H1 (cell line): ENCODE data around the gene PVR.

Experiments used
- POLR2A ChIP-seq, 2 experiments: IDR thresholded peaks; 1 replicate in 1 of 2; 2 replicates in 1 of 2; pipeline ENCODE4 v1.6.1; 2011; ENCODE audit warnings: low read depth in 2 of 2, low read length in 2 of 2, mild to moderate bottlenecking in 2 of 2; ENCODE audit errors: control extremely low read depth in 1 of 2
- POLR2AphosphoS5 ChIP-seq: IDR thresholded peaks from 2 replicates; pipeline ENCODE4 v1.6.1; 2011; ENCODE audit warnings: low read depth, low read length
- SP2 ChIP-seq: IDR thresholded peaks from 2 replicates; pipeline ENCODE4 v1.6.1; 2012; ENCODE audit warnings: mild to moderate bottlenecking, low read length, inconsistent platforms
- YY1 ChIP-seq: IDR thresholded peaks from 2 replicates; pipeline ENCODE4 v1.6.1; 2011; ENCODE audit warnings: low read depth, mild to moderate bottlenecking, low read length
- TF ChIP-seq, protein P1 (sequence below), 3 experiments: IDR thresholded peaks; 1 replicate in 2 of 3; 2 replicates in 1 of 3; pipeline versions ENCODE4 v1.5.1 to v1.6.1; 2011; ENCODE audit warnings: low read length in 3 of 3, mild to moderate bottlenecking in 3 of 3, inconsistent platforms in 2 of 3, low read depth in 1 of 3, moderate library complexity in 1 of 3; ENCODE audit not compliant: insufficient read depth in 1 of 3; ENCODE audit errors: control extremely low read depth in 1 of 3

DNA sequence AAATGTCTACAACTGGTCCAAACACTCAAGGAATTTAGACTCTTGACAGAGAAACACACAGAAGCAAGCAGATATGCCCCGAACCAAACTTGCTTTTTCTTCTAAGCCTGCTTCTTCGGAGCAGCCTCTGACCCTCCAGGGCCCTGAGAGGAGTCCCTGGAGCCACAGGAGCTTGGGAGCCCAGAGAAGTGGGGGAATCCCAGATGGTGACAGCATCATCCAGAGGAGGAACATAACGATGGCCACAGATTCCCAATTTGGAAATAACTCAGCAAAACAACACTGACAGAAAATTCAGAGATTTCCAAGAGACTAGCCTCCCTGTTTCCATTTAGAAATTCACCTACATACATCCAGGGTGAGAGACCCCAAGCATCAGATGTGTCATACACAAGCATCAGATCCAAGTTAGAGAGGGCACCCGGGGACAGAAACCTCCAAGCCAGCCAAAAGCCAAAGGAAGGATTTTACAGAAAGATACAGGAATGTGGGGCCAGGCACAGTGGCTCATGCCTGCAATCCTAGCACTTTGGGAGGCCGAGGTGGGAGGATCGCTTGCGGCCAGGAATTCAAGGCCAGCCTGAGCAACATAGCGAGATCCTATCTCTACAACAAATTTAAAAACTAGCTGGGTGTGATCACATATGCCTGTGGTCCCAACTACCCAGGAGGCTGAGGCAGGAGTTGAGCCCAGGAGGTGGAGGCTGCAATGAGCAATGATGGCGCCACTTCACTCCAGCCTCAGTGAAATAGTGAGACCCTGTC lies 2.0 kb upstream of the PVR start:
- TF ChIP-seq SP2 (no peak), POLR2AphosphoS5 (no peak), POLR2A (IDR thresholded peaks at IDR 0.05; ENCODE audit: control extremely low read depth in 1 of 2, low read depth in 2 of 2, low read length in 2 of 2) (no peak), YY1 (no peak)
- TF ChIP-seq, protein P1, sequence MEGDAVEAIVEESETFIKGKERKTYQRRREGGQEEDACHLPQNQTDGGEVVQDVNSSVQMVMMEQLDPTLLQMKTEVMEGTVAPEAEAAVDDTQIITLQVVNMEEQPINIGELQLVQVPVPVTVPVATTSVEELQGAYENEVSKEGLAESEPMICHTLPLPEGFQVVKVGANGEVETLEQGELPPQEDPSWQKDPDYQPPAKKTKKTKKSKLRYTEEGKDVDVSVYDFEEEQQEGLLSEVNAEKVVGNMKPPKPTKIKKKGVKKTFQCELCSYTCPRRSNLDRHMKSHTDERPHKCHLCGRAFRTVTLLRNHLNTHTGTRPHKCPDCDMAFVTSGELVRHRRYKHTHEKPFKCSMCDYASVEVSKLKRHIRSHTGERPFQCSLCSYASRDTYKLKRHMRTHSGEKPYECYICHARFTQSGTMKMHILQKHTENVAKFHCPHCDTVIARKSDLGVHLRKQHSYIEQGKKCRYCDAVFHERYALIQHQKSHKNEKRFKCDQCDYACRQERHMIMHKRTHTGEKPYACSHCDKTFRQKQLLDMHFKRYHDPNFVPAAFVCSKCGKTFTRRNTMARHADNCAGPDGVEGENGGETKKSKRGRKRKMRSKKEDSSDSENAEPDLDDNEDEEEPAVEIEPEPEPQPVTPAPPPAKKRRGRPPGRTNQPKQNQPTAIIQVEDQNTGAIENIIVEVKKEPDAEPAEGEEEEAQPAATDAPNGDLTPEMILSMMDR (IDR thresholded peaks at IDR 0.05; ENCODE audit: control extremely low read depth in 1 of 3, insufficient read depth in 1 of 3, low read depth in 1 of 3, low read length in 3 of 3), result no peak
